VCaP (cell line): ENCODE data around the gene MTIF3.
A peak's percentile ranks its signal among the peaks of the same experiment; 100 is the strongest.
"Not testable (repeated sequence)": the region's sequence is repeated elsewhere in the genome, so short reads cannot be mapped to it uniquely, and the experiment has no call there.

Experiments used
- H3K27ac ChIP-seq: fragments of 450-650 bp; 2 replicates; pipeline ENCODE4 v1.5.1; 2017
- TF ChIP-seq, protein P1 (sequence below): fragments of 450-650 bp; conservative IDR thresholded peaks from 2 replicates; pipeline ENCODE4 v1.5.1; 2017; ENCODE audit warnings: mild to moderate bottlenecking, moderate library complexity

The MTIF3 gene

DNA sequence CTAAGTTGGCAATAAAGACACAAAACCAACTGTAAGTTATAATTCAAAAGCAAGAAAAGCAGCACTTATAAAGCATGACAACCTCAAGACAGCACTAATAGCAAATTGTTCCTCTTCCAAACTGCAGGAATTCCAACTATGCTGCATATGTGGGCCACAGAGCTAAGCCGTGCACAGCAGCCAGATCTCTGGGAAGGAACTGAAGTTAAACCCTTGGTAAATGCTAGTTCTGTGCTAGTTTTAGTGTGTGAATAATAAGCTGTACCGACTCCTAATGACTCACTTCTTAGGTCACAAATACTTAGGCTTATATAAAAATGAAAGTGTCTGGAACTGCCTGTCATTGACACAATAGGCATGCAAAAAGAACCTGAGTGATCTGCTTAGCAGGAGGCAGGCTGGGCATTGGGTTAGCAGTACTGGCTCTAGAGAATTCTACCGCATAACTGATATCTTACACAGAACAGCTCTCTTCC is 47.1 kb downstream of the MTIF3 start:
- TF ChIP-seq, protein P1, sequence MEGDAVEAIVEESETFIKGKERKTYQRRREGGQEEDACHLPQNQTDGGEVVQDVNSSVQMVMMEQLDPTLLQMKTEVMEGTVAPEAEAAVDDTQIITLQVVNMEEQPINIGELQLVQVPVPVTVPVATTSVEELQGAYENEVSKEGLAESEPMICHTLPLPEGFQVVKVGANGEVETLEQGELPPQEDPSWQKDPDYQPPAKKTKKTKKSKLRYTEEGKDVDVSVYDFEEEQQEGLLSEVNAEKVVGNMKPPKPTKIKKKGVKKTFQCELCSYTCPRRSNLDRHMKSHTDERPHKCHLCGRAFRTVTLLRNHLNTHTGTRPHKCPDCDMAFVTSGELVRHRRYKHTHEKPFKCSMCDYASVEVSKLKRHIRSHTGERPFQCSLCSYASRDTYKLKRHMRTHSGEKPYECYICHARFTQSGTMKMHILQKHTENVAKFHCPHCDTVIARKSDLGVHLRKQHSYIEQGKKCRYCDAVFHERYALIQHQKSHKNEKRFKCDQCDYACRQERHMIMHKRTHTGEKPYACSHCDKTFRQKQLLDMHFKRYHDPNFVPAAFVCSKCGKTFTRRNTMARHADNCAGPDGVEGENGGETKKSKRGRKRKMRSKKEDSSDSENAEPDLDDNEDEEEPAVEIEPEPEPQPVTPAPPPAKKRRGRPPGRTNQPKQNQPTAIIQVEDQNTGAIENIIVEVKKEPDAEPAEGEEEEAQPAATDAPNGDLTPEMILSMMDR: no peak
- peak overlapping the region; percentile 72 for H3K27ac ChIP-seq

DNA sequence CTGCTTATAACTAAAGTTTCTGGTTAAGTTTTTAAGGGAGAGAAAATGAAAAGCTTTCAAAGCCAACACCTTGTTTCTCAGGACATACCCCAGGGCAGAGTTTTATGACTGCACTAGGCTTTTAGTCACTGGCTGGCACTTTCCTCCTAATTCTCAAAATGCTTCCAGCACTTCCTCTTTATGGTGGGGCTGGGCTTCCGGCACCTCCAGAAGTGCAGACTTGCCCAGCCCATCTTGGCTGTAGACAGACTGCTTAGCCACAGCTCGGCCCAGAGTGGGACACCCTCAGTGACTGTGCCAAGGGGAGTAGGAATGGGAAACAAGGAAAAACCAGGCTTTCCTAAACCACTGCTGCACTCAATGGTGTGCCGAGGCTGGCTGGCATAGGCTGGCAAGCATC is 49.2 kb downstream of the MTIF3 start:
- H3K27ac ChIP-seq: no peak overlapping the region
- TF ChIP-seq, protein P1: no peak

DNA sequence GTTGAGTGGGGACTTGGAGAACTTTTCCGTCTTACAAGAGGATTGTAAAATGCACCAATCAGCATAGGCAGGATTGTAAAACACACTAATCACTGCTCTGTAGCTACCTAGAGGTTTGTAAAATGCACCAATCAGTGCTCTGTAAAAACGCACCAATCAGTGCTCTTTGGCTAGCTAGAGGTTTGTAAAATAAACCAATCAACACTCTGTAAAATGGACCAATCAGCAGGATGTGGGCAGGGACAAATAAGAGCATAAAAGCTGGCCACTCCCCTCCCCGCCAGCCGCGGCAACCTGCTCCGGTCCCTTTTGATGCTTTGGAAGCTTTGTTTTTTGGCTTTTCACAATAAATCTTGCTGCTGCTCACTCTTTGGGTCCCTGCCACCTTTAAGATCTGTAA is 50.0 kb downstream of the MTIF3 start:
- H3K27ac ChIP-seq: not testable (repeated sequence)

GRCh38 chr13:27398360-27398759 is 52.0 kb downstream of the MTIF3 start:
- TF ChIP-seq, protein P1: no peak
- no peak overlapping the region for H3K27ac ChIP-seq

DNA sequence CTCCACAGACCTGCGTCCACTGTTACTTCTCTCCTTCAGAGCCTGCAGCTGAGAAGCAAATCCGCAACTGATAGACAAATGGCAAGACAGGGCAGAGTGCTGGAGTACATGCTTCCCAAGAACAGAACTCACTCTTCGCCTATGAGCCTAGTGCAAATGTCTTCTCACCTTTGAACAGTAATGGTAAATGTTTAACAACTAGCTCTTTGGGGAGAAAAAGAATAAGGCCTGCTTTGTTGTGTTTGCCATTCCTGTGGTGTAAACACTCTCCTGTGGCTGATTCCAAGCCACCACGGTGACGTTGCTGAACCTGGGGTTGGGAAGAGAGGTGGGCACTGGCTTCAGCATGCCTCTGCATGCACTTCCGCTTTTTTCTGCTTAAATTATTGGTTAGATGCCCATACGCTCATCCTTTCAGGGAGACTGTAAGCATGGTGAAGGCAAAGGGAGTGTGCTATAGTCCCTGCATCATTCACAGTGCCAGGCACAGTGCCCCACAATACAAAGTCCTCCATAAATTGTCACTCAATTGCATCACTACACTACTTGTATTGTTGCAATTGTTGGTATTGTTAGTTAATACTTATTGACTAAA is 54.0 kb downstream of the MTIF3 start:
- TF ChIP-seq, protein P1: no peak
- H3K27ac ChIP-seq: no peak overlapping the region

GRCh38 chr13:27395007-27395510 is 55.3 kb downstream of the MTIF3 start:
- TF ChIP-seq, protein P1: no peak
- no peak overlapping the region for H3K27ac ChIP-seq

- H3K27ac ChIP-seq: no peak overlapping the region
- TF ChIP-seq, protein P1: no peak
These were observed 57.3 kb downstream of the MTIF3 start for GRCh38 chr13:27393101-27393500.

DNA sequence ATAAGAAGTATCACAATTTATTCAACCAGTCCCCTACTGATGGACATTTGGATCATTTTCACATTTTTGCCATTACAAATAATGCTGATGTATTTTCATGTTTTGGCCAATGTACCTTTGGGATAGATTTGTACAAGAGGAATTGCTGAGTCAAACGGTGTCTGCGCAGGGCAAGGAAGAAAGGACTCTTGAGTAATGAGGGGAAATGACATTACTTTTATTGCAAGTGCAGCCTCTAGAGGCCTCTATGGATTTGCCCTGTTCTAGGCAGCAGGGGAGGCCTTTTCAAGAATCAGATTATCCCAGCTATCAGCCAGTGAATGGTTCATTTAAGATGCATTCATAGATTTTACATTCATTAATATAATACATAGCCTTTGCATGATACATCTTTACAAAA is 58.9 kb downstream of the MTIF3 start:
- no peak overlapping the region for H3K27ac ChIP-seq
- TF ChIP-seq, protein P1: no peak
